HG02938 (cell line): ENCODE measurements around the gene PKDCC.
"Not testable (repeated sequence)": the region's sequence is repeated elsewhere in the genome, so short reads cannot be mapped to it uniquely, and the experiment has no call there.

Experiments used
- ATAC-seq: cut with Tn5 transposase; IDR thresholded peaks from one replicate; pipeline ENCODE4 v1.9.1; 2021; ENCODE audit warnings: mild to moderate bottlenecking, moderate library complexity; ENCODE audit not compliant: unreplicated experiment

The PKDCC gene

DNA sequence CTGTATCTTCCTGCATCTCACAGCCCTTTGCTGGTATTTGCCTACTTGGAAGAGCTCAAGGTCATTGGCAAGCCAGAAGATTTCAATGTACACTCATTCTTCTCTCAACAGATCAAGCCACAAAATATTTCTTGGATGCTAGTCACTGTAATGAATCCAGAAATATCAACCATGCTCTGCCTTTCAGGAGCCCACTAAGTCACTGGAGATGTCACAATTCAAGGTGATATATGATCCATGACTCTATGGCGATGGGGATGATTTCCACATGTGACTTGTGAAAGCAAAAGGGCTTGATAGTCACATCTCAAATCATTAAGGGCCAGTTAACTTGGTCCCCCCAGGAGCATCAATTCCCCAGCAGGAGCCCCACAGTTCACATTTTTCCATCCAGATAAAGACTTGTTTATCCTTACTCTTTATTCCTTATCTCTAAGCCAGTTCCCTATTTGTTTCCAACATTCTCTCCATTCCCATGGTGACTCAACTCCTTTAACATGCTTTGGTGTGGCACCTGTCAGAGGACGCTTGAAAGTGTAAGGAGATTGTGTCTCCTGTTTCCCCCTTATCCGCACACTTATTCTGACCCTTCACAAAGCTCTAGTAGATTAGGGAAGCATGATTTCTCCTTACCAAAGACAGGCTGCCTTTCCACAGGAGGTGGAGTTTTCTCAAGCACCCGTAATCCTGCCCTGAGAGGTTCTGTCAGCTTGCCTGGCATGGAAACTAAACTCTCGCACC, 15.8 kb downstream of the PKDCC start:
- no peak for ATAC-seq

DNA sequence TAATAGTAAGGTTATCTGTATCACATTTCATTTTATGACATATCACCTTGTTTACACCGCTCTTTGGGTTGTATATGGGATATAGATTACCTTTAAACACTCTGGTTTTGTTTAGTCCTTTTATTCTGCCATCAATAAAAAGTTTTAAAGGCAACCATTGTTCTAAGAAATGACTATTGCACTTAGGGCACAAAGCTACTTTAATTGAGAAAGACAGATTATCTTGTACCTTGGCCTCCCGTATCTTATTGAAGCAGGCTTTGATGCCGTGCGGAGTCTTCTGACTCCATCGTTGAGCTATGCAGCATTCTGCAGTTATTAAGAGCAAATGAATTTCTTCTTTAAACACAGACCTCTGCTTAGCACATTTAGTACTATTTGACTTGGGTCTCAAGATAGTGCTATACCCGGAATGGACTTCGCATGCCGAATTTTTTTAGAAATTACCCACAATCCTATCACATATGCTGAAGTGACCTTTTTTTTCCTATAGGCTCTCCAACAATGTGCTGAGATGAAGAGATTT, 16.7 kb downstream of the PKDCC start:
- ATAC-seq: no peak

DNA sequence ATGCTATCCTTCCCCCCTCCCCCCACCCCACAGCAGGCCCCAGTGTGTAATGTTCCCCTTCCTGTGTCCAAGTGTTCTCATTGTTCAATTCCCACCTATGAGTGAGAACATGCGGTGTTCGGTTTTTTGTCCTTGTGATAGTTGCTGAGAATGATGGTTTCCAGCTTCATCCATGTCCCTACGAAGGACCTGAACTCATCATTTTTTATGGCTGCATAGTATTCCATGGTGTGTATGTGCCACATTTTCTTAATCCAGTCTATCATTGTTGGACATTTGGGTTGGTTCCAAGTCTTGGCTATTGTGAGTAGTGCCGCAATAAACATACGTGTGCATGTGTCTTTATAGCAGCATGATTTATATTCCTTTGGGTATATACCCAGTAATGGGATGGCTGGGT, 17.9 kb downstream of the PKDCC start:
- ATAC-seq: not testable (repeated sequence)

DNA sequence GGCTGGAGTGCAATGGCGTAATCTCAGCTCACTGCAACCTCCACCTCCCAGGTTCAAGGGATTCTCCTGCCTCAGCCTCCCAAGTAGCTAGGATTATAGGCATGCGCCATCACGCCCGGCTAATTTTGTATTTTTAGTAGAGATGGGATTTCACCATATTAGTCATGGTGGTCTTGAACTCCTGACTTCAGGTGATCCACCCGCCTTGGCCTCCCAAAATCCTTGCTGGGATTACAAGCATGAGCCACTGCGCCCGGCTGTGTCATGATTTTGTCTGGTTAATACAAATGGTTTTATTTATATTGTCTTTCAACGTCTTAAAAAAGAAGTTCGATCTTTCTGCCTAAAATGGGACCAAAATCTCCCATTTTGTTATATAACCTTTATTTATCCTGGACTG, 19.2 kb downstream of the PKDCC start:
- ATAC-seq: not testable (repeated sequence)

DNA sequence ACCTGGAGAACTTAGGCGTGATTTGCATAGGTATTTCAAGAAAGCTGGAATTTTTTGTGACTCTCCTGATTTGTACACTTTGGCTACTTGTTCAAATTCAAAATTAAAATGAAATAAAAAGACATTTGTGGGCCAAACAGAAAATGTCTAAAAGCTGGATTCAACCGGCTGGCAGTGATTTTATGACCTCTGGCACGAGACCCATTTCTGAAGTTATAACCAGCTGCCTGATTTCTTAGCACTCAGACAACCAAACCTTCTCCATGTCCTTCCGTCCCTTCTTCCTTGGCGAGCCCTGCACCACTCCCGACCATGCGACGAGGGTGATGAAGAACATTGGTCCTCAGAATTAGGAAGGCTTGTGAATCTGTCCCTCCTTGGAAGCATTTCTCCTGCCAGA, 19.7 kb downstream of the PKDCC start:
- no peak for ATAC-seq

DNA sequence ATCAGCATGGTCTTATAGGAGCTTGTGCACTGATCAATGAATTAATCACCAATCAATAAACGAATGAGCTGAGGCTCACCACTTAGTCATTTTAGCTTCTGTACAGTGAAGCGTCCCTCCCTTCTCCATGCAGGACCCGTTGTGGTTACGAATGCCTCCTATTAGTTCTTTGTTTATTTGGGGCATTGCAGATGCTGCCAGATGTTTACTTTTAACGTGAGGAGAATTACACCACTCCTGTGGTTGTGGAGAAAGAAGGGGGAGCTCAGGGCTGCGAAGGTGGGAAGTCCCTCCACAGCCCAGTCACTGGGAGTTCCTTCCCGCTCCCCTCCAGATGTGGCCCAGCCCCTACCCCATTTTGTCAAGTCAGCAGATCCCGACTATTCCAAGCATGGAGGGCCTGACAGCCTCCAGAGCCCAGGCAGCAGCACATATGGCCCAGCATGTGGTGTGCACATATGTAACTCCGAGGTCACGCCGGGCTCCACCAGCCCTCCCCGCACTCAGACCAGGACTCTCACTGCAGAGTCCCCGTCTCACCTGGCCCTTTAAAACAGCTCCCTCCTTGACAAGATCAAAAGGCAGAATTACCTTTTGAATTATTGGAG, 20.9 kb downstream of the PKDCC start:
- no peak for ATAC-seq

DNA sequence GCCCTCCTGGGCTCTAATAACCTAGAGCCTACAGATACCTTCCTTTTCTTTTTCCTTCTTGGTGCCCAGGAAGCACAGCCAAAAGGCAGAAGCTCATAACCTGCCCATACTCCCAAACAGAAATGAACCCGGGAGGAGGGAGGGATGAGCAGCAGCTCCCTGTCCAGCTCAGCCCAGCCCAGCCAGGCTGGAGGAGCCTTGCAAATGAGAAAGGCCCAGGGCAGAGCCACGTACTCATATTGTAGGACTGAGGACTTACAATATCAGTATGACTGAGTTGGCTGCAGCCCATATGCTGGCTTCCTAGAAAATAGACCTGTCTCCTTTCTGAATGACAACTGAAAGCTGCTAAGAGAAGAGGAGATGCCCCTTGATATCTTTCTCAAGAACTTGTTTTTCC, 21.7 kb downstream of the PKDCC start:
- no peak for ATAC-seq

DNA sequence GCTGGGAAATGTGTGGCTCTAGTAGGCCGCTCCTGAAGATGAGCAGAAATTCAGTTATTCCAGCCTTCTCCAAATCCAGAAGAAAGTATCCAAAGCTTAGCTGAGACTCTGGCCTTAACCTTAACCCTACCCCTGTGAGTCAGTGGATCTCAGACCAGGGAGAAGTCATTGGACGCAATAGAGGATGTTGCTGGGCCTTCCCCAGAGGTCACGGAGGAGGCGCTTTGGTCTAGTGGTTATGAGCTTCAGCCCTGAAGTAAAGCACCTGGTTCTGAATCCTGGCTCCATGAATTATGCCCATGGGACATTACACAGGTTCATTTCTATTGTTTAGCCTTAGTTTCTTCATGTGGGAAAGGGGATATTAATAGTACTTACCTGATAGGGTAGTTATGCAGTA, 24.0 kb downstream of the PKDCC start:
- ATAC-seq: no peak

DNA sequence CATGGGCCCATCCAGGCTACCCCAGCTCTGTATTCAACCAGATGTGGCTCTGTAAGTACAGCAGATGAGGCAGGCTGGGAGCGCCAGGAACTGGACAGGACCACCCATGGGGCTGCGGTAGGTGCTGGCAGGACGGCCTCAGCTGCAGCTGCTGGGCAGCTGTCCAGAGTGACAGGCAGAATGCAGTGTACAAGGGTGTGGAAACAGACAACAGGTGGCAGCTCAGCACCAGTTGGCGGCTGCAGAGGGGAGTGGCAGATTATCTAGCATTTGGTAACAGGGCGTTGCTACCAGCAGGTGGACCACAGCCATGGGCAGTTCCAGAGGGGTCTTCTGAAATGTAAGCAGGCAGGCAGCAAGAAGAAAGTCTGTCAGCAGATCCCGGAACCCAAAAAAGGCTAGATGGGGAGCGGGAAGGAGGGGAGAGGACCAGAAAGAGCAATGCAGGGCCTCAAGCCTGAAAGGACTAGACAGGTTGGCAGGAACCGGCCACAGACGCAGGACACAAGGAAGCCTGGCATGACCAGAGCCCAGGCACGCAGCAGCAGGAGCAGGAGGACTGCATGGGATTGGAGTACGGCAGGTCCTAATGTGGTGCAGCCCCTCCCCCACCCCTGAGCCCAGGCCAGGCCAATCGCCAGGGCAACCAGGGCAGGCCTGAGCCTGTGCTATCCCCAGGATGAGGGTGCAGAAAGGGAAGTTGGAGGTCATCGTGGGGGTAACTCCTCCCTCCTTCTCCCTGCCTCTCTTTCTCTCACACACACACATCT, 24.7 kb downstream of the PKDCC start:
- ATAC-seq: no peak

DNA sequence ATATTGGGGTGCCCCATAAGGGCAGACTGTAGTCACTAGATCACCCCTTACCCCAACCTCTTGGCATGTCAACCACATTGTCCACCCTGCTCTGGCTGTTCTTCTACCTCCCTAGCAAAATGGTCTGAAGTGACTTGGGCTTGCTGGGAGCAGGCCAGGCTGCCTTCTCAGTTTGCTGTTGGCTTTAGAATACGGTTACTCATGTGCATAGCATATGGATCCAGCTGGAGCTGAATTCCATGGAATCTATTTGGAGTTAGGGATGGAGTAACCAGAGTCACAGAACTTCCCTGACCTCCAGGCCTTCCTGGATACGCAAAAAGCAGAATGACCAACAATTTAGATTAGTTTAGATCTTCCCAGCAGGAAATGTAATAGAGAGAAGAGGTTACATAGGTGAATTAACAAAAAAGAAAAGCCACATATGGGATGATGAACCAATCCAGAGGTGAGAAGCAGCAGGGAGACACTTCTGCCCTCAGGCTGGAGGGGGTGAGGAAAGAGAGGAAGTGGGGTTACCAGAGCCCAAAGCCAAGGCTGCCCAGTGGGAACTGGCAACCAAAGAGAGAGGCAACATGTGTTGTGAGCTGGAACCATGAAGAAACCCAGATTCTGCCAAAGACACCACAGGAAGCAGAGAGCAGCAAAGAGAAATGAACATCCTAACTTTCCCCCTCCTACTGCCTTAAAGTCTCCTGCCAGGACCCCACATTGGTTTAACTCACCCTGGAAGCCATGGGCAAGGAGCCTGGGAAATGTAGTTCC, 26.1 kb downstream of the PKDCC start:
- no peak for ATAC-seq

DNA sequence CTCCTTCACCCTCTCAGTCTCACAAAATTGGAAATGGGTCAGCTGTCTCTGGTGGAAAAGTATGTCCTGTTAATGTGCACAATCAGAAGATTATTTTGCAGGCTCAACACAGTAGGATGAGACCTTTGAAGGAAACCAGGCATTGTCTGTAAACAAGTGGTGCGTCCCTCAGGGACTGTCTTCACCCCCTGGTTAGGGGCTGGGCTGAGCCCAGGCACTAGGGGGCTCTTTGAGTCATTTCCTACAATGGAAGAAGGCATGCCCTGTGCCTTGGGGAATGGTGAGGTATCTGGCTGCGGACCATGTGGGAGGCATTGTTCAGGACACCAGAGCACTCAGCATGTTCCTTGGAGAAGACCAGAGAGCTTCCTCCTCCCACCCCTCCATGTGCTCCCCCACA, 26.8 kb downstream of the PKDCC start:
- no peak for ATAC-seq

DNA sequence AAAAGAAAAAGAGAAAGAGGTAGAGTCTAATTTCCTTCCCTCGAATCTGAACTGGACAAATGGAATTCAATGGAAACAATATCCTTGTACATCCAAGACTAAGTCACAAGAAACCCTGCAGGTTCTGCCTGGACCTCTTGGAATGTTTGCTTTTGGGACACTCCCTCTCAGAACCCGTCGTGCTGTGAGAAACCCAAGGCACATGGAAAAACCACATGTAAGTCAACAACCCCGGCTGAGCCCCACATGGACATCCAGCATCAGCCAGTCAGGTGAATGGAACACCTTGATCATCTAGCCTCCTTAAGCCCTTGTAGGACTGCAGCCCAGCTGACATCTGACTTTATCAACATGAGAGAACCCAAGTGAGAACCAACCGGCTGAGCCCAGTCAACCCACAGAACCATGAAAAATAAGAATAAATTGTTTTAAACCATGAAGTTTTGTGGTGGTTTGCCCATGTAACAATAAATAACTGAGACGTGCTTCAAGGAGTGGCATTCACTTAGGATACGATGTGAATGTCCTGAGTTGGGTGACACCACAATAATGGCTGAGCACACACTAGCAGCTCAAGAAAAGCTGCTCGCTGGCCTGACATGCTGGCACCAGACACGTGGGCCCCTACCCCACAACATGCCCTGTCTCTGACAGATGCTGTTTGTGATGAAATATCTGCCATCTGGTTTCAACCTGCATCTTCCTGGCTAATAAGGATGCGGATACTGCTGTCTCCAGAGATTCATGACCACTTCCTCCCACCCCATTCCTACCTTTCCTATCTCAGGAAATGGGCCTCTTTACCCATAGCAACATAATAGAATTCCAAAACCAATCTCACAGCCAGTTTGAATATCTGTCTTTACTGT, 28.8 kb downstream of the PKDCC start:
- ATAC-seq: no peak

DNA sequence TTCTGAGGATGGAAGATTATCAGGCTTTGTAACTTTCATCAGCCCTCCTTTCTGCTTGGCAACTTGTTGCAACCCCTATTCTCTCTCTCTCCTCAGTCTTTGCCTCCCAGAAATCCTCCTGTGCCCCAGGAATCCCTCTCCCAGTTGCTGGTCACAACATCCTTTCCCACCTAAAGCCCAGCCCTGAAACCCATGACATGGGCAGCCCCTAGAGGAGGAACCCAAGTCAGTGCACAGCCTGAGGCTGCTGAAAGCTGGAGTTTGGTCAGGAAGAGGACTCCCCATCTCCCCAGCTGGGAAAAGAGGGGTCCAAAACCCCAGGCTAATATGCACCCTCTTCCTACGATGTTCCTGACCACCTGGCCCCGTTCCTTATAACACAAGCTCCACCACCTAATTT, 29.5 kb downstream of the PKDCC start:
- ATAC-seq: no peak

DNA sequence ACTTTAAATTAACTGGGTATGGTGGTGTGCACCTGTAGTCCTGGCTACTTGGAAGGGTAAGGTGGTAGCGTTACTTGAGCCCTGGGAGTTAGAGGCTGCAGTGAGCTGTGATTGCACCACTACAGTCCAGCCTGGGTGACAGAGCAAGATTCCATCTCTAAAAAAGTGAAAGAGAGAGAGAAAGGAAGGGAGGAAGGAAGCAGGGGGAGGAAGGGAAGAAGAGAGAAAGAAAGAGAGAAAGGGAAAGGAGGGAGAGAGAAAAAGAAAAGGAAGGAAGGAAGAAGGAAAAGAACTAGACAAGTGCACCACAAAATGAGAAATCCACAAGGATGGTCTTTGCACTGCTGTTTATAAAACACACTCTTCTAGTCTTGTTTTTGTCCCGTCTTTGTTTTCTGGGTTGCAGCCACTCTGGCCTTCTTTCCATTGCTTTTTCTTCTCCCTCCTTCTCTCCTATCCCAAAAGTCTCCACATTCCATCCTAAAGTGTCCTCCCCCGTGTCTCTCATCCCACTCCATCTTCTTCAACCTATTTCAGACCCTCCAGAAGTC, 32.0 kb downstream of the PKDCC start:
- ATAC-seq: no peak

DNA sequence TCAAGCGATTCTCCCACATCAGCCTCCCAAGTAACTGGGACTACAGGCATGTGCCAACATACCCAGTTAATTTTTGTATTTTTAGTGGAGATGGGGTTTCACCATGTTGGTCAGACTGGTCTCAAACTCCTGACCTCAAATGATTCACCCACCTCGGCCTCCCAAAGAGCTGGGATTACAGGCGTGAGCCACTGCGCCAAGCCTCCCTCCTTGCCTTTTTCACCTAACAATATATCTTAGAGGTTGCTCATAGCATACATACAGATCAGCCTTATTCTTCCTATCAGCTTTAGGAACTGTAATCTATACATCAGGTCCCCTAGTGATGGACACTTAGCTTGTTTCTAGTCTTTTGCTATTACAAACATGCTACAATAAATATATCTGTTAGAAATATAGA, 33.3 kb downstream of the PKDCC start:
- not testable (repeated sequence) for ATAC-seq

DNA sequence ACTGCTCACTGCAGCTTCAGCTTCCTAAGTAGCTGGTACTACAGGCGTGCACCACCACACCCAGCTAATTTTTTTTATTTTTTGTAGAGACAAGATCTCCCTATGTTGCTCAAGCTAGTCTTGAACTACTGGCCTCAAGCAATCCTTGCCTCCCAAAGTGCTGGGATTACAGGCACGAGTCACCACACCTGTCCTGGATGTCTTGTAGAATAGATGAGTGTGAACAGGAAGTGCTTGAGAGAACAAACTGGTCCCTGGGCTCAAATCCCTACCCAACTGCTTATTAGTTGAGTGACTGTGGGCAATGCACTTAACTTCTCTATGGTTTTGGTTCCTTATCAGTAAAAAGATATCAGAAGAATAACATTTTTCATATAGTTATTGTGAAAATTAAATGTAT, 34.2 kb downstream of the PKDCC start:
- no peak for ATAC-seq

DNA sequence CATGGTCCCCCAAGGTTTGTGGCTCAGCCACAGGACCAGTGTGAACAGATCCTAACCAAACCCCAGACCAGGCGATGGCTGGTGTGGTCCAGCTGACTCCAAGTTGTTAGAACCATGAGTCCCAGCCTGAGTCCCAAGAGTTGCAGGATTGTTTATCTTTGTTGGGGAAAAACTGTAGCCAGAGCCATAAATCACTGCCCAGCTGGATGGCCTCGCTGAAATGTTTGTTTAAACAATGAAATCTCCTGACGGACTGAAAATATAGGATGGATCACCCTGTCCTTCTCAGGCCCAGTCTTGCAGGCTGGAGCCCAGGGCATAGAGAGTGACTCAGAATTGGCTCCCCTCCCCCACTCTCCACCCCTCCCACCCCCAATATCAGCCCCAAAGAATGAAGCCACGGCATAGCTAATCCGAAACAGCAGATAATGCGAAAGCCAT, 36.4 kb downstream of the PKDCC start:
- ATAC-seq: no peak

DNA sequence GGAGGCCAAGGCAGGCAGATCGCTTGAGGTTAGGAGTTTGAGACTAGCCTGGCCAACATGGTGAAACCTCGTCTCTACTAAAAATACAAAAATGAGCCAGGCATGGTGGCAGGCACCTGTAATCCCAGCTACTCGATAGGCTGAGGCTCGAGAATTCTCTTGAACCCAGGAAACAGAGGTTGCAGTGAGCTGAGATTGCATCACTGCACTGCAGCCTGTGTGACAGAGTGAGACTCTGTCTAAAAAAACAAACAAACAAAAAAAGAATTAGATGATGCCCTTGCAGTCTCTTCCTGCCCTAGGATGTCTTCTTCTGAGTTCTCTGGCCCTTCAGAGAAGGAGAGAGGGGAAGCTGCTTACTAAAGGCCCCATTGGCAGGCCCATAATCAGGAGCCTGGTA, 37.2 kb downstream of the PKDCC start:
- not testable (repeated sequence) for ATAC-seq

DNA sequence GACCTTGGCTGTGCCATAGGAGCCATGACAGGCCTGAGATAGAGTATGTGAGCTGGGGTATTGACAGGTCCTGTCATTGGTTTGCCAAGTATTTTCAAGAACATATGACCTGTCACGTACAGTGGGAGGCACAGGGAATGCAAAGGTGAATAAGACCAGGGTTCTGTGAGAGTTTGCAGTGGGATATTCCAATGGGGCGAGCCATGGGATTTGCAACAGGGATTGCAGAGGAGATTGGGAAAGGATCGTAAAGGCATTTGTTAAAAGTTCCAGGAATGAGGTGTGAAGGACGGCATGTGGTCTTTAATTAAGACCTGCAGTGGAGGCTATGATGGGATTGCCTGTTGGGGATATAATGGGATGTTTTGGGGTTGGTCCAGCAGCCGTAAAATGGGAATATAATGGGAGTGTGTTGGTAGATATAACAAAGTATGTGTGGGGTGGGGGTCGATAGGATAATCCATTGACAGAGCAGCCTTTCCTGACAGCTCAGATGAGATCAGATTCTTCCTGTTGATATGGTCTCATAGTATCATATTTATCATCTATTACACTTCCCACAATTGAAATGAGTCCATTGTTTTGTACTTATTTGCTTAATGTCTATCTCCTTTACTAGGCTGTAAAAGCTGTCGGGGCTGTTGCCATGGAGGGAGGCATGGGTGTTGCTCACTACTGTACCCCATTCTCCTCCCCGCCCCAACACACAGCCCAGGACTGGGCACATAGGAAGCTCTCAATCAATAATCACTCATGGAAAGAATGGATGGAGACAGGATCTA, 38.1 kb downstream of the PKDCC start:
- no peak for ATAC-seq
